ENCODE data around the gene MORN5.

- no peak for TF ChIP-seq EZH2phosphoT487 (IDR thresholded peaks at IDR 0.05; ENCODE audit: borderline replicate concordance)
- TF ChIP-seq, protein P1, sequence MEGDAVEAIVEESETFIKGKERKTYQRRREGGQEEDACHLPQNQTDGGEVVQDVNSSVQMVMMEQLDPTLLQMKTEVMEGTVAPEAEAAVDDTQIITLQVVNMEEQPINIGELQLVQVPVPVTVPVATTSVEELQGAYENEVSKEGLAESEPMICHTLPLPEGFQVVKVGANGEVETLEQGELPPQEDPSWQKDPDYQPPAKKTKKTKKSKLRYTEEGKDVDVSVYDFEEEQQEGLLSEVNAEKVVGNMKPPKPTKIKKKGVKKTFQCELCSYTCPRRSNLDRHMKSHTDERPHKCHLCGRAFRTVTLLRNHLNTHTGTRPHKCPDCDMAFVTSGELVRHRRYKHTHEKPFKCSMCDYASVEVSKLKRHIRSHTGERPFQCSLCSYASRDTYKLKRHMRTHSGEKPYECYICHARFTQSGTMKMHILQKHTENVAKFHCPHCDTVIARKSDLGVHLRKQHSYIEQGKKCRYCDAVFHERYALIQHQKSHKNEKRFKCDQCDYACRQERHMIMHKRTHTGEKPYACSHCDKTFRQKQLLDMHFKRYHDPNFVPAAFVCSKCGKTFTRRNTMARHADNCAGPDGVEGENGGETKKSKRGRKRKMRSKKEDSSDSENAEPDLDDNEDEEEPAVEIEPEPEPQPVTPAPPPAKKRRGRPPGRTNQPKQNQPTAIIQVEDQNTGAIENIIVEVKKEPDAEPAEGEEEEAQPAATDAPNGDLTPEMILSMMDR (conservative IDR thresholded peaks at IDR 0.05; ENCODE audit: low read length), result no peak
Observed at GRCh38 chr9:122217640-122218039, 57.9 kb downstream of the MORN5 start.

Data from Loucy (cell line).